ENCODE data around the gene LUC7L.
A peak's percentile ranks its signal among the peaks of the same experiment; 100 is the strongest.
"Not testable (repeated sequence)": the region's sequence is repeated elsewhere in the genome, so short reads cannot be mapped to it uniquely, and the experiment has no call there.

The LUC7L gene, protein sequence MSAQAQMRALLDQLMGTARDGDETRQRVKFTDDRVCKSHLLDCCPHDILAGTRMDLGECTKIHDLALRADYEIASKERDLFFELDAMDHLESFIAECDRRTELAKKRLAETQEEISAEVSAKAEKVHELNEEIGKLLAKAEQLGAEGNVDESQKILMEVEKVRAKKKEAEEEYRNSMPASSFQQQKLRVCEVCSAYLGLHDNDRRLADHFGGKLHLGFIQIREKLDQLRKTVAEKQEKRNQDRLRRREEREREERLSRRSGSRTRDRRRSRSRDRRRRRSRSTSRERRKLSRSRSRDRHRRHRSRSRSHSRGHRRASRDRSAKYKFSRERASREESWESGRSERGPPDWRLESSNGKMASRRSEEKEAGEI

DNA sequence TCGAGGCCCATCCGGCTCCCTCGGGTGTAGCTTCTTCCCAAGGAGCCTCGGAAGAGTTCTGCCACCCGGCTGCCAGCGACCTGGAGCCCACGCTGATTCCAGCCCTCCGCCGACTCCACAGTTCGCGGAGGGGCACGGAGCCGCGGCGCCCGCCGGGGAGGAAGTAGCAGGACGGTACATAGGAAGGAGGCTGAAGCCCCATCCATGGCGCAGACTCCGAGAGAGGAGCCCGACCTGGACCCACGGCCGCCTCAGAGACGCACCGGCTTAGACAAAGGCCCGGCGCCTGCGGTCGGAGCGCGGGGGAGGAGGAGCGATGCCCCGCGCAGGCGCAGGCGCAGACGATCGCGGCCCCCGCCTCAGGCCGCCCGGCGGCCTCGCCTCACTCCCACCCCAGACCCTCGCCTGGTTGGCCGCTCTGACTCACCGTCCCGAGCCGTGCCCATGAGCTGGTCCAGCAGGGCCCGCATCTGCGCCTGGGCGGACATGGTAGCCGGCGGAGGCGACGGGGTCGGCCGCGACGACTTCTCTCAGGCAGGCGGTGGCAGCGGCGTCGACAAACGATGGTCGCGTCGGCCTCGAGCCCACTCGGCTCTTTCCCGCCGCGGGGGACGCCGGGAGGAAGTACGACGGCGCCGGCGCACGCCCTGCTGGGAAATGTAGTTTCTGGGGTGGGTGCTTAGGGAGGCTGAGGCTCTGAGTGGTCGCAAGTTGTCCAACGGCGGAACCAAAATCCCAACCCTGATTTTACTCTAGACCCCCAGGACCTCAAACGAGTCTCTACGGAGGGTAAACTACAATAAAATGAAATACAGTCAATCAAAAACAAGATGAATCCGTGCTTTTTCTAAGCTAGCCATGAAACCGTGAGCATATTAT is at the start of gene LUC7L:
TSS of gene LUC7L (minus strand) at position 598 of the 879 bp plus-strand sequence. CDS start at position 488, 110 bp downstream.
- peak; percentile 87 for DNase-seq

DNA sequence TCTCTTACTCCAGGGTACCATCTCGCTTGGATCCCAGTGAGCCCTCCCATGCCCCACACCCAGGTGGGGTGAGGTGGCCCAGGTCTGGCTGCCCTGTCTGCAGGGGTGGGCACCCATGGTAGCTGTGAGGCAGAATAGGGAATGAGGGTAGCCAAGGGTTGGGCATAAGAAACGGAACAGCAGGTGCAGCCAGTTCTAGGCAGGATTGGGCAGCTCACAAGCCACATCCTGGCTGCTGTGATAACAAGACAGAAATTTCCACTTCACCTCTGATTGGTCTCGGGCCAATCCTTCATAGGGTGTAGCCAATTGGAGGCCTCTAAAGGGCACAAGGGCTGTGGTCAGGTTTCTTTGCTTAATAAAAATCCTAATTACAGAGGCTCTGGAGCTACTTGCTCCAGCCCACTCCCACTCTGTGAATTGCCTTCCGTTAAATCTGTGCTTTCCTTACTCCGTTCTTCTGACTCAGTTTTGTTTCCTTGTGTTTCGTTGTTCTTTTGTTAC is 49.7 kb upstream of the LUC7L start:
- no peak for DNase-seq

DNA sequence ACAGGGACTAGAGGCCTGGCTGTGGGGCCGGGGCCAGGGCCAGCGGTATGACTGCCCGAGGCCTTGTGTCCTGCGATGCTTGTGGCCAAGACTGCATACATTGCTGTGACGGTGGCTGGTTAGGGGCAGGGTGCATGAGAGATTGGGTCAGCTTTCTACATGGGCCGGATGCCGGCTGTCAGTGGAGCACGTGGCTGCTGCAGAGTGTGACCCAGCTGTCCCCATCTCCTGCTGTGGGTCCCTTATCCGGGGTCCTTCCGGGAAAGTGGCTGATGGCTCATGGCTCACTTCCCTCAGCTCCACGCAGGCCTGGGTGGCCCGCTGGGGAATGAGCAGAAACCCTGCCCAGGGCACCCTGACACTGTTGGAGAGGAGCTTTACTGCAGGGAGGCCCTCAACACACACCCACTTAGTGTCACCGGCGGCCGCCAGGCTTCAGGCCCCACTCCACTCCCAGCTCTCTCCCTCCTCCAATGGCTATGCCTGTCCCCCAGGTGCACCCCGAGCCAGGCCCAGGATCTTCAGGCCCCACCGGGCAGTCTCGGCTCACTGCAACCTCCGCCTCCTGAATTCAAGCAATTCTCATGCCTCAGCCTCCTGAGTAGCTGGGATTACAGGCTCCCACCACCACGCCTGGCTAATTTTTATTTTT is 47.3 kb upstream of the LUC7L start:
- DNase-seq, result no peak

DNA sequence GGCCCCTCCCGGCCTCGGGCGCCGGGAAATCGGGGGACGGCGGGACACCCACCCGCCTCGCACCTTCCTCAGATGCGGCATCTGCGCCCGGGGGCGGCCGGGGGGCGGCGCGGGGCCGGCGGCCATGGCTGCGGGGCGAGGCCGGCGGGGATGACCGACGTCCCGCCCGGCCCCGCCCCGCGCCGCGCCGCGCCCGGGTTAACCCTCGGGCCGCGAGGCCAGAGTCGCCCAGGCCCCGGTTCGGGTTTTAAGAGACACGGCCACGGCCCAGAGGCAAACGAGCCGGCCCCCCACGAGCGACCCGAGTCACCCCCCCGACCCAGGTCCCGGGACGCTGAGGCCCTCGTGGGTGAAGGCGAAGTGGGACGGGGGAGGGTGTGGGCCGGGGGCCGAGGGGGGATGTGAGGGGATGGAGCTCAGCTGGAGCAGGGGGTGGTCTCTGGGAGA is 46.6 kb upstream of the LUC7L start, which contains the start of gene RGS11:
TSS of gene RGS11 (minus strand) at position 159 of the 447 bp plus-strand sequence. CDS start at position 126, 33 bp downstream.
- no peak for DNase-seq

DNA sequence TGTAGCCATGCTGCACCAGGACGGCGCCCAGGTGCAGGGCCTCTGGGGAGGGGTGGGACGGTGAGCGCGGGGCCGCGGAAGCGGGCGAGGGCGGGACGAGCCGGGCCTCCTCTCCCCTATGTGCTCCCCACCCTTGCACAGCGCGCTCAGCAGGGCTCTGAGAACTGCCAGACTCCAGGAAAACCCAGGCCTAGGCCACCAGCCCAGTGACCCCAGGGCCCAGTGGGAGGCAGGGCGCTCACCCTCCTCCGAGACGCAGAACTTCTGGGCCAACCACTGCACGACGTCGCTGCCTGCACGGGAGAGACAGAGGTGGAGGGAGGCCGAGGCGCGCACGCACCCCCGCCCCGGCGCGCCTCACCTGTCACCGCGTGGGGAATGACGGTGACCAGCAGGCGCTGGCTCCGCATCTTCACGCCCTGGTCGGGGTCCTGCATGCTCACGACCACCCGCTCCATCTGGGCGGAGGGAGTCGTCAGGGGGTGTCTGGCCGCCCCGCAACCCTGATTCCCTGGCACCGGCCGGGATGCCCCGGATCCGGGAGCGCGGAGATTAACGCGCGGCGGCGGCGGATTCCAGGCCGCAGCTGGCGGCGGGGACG is 45.9 kb upstream of the LUC7L start:
- DNase-seq, result no peak

DNA sequence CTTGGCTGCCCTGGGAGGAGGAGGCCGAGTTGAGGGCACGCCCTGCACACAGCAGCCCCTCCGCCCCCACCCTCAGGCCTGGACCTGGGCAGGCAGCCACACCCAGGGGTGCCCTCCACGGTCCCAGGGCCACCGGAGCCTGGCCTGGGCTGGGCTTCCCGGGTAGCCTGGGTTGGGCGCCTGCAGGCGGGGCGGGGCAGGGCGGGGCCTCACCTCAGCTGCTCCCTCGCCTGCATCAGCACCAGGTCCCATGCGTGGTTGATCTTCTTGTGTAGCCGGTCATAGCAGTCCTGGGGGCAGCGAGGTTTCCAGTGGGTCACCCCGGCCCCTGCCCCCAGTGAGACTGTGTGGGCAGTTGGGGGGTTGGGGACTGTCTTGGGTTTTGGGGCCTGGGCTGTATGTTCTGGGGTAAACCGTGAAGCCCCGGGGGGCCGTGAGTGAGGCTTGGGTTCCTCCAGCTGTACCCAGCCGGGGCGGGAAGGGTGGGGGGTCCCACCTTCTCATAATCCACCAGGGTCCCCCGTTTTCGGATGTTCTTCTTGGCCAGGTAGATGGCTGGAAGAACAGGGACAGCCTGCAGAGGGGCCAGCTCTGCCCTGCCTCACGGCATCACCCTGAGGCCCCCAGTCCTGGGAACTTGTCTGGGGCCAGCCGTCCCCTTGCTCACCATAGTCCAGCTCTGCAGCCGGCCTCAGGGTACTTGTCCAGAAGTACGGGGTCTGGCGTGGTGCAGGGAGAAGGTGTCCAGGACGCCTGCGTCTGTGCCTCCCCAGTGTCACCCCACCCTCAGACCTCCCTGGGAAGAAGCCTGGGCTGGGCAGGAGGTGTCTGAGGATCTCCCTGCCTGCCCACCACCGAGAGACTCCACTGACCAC is 44.5 kb upstream of the LUC7L start:
- DNase-seq, result no peak

DNA sequence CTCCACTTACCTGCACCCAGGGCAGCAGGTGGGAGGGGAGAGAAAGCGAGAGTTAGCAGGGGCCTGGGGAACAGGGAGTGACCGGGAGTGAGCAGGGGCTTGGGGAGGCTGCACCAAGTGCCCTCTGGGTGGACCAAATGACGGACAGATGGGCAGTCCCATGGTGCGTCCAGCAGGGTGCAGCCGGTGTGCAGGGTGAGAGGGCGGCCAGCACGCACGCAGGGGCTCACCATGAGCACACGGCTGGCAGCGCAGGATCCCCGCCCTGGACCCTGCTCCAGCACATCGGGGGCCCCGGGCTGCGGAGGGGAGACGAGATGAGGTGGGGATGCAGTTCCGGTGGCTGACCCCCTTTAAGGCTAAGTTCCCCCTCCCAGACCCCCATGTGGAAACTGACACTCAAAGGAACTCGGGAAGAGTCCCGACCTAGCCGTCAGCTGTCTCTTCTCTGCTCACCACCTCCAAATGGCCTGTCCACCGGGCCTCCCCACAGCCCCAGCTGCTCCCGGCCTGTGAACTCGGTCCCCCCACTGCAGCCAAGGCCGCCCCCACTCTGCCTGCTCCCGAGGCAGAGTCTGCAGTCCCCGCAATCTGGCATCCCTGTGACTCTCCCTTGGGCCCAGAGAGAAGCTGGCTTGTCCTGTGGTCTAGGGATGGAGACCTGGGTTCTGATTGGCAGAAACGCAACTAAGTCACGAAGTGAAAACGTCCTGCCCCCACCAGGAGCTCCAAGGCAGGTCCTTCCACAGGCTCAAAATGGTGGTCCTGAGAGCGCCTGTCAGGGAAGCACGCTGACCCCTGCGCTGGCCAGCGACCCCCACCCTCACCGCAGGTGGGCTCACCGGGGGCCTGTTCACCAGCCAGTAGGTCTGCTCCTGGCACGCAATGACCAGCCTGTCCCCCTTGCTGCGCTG is 43.6 kb upstream of the LUC7L start:
- no peak for DNase-seq

DNA sequence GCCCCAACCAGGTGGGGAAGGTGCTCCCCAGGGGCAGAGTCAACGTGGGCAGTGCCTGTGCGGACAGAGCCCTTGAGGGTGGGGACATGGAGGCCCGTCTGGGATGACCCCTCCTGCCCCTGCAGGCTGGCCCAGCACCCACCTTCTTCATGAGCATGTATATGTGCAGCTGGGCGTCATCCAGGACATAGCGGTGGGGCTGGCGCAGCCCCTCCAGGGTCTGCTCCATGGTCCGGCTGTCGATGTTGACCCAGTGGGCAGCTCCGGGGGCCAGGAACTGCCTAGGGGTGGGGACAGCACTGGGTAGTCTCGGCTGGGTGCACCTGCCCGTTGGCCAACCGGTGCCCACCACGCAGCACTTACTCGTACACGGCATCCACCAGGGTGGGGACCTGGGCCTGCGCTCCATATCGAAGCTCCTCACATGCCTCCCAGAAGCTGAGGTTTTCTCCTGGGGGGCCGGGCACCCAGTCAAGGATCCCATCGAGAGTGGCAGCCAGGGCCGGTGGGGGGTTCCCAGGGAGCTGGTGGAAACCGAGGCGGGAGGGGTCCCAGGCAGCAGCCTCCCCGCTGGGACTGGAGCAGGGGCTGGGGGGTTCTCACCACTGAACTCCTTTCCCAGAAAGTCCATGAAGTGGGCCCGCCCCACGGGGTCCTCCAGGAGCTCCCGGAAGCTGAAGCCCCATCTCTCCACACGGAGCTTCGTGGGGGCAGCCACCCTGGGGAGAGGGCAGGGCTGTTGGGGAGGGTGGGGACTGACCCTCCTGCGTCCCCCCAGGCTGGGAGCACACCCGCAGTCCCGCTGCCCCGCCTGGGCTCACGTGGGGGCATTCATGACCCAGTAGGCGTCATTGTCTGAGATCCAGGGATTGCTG is 41.4 kb upstream of the LUC7L start:
- no peak for DNase-seq

DNA sequence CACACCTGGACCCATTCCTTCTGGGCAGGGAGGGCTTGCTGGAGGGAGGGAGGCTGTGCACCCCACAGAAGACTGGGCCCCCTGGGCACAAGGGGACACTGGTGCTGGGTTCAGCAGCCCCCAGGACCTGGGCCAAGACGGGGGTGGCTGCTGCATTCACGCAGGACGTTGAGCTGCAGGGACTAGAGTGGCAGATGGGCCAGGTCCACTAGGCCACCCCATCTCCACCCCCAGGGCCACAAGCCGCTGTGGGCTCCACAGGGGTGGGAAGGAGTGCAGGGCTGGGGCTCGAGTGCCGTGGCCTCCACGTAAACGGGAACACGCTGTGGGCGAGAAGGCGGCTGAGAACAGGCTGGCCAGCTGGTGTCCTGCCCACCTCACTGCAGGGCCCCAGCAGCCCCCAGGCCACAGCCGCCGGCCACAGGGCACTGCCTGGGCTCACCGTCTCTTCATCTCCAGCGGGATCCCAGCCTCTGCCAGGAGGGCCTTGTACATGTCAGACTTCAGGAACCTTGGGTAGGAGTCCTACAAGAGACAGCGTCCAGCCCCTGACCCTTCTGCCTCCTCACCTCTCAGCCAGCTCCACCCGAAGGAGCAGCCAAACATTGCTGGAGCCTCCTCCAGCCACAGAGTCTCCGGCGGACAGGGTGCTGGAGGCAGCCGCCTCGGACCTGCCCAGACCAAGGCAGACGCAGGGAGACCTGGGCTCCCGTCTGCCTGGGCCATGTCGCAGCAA is 40.0 kb upstream of the LUC7L start:
- no peak for DNase-seq

DNA sequence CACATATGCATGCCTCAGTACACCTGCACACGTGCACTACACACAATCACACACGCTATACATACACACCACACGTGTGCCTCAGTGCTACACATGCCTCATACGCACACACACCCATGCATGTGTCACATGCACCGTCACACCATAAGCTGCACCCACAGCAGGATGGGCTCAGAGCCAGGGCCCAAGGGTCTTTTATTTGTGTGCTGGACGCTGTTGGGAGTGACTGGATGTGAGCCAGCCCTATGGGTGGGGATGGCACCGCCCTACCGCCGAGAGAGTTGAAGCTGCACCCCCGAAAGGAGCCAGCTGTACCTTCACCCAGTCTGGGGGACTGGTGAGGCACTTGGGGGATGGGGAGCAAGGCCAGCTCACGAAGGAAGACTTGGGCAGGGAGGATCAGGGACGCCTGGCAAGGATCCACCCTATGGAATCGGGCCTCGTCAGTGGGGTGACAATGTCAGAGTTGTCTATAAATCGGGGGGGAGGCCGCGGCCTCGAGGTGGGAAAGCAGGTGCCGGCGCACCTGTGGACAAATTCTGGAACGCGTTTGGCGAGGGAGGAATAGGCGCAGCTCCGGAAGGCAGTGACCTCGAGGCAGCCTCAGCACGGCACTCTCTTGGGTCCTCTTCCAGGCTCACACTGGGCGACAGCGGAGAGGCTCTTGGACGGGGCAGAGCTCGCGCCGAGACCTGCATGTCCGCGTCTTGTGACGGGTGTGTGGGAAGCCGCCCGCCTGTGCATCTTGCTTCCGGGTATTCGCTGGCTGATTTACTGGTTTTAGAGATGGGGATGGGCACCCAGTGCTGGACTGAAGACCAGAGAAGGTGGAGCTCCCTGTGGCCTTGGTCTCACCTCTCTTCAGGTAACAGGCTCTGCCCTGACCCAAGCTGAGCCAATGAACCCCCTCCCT is 39.1 kb upstream of the LUC7L start:
- no peak for DNase-seq

DNA sequence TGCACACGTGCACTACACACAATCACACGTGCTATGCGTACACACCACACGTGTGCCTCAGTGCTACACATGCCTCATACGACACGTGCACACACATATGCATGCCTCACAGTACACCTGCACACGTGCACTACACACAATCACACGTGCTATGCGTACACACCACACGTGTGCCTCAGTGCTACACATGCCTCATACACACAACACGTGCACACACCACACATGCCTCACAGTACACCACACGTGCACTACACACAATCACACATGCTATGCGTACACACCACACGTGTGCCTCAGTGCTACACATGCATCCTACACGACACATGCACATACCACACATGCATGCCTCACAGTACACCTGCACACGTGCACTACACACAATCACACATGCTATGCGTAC is 38.3 kb upstream of the LUC7L start:
- not testable (repeated sequence) for DNase-seq

DNA sequence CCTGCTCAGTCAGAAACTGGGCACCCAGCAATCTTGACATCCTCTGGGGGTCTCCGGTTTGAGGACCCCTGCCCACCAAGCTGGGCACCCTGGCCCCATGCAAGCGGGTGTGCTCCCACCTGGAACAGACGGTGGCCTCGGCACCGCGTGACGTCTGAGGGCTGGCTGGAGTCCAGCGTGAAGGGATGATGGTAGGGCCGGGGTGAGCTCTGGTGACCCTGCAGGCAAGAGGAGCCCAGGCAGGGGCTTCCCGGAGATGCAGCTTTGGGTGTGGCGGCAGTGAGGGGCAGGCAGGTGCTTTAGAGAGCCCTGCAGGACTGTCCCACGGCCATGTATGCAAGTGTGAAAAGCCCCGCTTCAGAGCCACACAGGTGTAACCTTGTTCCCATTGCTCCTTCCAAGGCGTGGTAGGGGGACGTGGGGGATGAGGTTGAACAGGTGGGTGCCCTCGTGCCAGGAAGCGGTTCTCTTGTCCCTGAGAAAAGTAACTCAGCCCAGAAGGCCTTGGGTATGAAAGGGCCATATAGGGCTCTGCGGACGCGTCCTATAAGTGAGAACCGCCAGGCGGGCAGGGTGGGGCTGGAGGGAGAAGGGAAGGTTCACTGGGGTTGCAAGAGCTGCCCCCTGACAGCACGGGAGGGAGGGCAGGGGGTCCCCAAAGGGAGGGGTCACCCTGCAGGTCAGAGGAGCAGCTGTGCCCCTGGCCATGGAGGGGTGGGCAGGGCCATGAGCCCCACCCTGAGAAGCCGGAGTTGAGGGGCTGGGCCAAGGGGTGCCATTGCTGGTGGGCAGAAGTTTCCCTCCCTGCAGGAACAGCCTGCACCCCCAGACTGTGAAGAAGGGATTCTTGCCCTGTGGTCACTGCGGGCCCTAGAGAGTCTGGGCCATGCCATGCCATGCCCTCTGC is 37.3 kb upstream of the LUC7L start:
- peak; percentile 12 for DNase-seq

DNA sequence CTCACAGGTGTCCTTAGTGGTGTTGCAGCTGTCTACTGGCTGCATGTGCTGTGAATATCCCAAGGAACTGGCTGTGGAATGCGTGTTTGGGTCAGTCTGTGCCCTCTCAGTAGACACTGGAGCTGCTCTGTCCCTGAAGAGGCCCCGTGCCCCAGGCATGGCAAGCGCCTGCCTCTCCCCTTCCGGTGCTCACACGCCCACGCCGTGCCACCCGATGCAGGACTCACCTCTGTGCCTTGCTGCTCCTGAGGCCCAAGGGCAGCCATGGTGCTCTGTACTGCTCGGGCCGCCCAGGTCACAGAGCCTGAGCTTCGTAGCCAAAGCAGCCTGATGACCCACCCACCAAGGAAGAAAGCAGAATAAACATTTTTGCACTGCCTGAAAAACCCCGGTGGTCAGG is 36.5 kb upstream of the LUC7L start:
- DNase-seq, result peak; percentile 13

DNA sequence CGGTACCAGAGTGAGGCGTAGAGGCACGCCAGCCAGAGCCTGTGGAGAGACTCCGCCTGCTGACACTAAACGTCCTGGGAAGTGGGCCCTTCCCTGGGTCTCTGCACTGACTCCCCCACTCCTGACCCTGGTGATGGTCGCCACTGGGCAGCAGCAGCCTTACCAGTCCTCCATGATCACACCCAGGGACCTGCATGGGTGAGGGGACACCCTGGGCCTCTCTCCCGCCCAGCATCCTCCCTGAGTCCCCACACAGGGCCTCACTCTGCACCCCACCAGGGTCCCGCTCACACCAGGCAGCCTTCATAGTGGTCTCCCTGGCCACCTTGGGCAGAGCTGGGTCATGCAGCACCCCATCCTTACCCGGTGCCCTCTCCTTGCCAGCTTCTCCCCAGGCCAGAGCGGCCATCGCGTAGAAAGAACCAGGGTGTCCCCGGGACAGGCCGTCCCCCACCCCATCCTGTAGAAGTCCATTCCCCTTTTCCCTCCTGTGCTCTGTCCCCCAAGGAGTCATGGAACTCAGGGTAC is 35.8 kb upstream of the LUC7L start:
- DNase-seq, result no peak

DNA sequence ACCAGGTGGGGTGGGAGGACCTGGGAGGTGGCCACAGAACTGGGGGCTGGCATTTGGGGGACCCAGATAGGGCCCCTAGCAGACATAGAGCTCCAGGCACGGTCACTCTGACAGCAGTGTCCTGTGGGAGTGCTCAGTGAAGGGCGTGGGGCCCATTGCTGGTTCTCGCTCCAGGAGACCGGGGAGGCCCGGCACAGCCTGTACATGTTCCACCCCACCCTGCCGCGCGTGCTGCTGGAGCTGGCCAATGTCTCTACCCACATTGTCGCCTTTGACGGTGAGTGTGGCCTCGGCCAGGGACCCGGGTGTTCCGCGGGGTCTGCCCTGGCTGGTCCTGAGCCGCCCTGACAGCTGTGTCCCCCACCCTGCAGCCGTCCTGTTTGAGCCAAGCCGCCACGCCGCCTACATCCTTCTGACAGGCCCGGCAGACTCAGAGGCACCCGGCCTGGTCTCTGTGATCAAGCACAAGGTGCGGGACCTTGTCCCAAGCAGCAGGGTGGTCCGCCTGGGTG is 35.2 kb upstream of the LUC7L start:
- no peak for DNase-seq

DNA sequence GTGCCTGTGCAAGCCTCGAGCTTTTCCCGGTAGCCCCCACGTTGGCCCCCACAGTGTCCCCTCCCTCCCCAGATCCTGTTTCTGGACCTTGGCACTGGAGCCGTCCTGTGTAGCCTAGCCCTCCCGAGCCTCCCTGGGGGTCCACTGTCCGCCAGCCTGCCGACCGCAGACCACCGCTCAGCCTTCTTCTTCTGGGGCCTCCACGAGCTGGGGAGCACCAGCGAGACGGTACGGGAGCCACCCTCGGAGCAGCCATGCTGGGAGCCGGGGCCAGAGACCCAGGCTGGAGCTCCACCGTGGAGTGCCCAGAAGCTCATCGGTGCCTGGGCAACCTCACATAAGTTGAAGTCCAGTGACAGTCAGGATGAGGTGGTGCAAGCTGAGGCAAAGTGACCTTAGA is 34.7 kb upstream of the LUC7L start:
- DNase-seq, result no peak
